ENCODE results near the gene COL4A2. TPM values are rescaled to one million over a fixed set of nuclear protein-coding genes. Genes with fewer than 3 reads are reported as not detected.

The COL4A2 gene
- polyA plus RNA-seq, 2 of the 4 experiments (the other 2 are of a cell fraction), result 46.9 to 119 TPM

DNA sequence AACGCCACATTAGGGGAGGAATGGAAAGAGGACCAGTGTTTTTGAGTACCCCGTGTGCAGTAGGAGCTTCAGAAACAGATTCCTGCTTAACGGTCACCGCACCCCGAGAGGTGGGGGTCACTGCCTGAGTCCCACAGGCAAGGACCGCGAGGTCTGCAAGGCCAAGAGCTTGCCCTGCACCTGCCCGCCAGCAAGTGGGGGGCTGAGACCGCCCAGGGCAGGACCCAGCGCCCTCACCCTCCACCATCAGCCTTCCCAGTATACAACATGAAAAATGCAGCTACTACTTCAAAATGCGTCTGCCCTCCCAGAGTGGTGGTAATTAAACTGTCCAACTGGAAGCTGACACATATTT is 45.0 kb upstream of the COL4A2 start:
- FAIRE-seq, result no peak
- H3K27ac ChIP-seq, result peak overlapping the region in 1 of 2 experiments; percentile 64; a peak in 2 of 6 replicates
- ChIA-PET POLR2A (no interaction called here), CTCF (interaction anchor here (0.8 to 1.8 kb wide), 5 partner anchors 9 to 150 kb away, joined by 3 to 4 read pairs (median 3); no protein-coding TSS in a partner anchor)
- no peak overlapping the region for H3K4me2 ChIP-seq
- no peak overlapping the region for H3K4me3 ChIP-seq
- no peak for ATAC-seq
- no peak for TF ChIP-seq EP300 (IDR thresholded peaks at IDR 0.05)
- no peak for TF ChIP-seq CBX8 (IDR thresholded peaks at IDR 0.05)
- TF ChIP-seq RCOR1 (IDR thresholded peaks at IDR 0.05; ENCODE audit: low read depth, low read length), result no peak
- TF ChIP-seq BHLHE40 (IDR thresholded peaks at IDR 0.05; ENCODE audit: low read depth, low read length), result no peak
- TF ChIP-seq, protein P1, sequence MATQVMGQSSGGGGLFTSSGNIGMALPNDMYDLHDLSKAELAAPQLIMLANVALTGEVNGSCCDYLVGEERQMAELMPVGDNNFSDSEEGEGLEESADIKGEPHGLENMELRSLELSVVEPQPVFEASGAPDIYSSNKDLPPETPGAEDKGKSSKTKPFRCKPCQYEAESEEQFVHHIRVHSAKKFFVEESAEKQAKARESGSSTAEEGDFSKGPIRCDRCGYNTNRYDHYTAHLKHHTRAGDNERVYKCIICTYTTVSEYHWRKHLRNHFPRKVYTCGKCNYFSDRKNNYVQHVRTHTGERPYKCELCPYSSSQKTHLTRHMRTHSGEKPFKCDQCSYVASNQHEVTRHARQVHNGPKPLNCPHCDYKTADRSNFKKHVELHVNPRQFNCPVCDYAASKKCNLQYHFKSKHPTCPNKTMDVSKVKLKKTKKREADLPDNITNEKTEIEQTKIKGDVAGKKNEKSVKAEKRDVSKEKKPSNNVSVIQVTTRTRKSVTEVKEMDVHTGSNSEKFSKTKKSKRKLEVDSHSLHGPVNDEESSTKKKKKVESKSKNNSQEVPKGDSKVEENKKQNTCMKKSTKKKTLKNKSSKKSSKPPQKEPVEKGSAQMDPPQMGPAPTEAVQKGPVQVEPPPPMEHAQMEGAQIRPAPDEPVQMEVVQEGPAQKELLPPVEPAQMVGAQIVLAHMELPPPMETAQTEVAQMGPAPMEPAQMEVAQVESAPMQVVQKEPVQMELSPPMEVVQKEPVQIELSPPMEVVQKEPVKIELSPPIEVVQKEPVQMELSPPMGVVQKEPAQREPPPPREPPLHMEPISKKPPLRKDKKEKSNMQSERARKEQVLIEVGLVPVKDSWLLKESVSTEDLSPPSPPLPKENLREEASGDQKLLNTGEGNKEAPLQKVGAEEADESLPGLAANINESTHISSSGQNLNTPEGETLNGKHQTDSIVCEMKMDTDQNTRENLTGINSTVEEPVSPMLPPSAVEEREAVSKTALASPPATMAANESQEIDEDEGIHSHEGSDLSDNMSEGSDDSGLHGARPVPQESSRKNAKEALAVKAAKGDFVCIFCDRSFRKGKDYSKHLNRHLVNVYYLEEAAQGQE (IDR thresholded peaks at IDR 0.05), result no peak
- TF ChIP-seq, protein P2, sequence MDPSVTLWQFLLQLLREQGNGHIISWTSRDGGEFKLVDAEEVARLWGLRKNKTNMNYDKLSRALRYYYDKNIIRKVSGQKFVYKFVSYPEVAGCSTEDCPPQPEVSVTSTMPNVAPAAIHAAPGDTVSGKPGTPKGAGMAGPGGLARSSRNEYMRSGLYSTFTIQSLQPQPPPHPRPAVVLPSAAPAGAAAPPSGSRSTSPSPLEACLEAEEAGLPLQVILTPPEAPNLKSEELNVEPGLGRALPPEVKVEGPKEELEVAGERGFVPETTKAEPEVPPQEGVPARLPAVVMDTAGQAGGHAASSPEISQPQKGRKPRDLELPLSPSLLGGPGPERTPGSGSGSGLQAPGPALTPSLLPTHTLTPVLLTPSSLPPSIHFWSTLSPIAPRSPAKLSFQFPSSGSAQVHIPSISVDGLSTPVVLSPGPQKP (IDR thresholded peaks at IDR 0.05; ENCODE audit: low read depth, low read length), result no peak
- peaks cover 23% of the 10 kb centered on the region for H3K4me1 ChIP-seq
- WGBS (ENCODE audit: missing lambda C conversion rate), result 93% methylated on average over 10 of the region's 11 CpGs
- no peaks in the 10 kb centered on the region for H3K9me3 ChIP-seq
- DNase-seq (ENCODE audit: low read depth in 1 of 2, low spot score in 1 of 2), result no peak

DNA sequence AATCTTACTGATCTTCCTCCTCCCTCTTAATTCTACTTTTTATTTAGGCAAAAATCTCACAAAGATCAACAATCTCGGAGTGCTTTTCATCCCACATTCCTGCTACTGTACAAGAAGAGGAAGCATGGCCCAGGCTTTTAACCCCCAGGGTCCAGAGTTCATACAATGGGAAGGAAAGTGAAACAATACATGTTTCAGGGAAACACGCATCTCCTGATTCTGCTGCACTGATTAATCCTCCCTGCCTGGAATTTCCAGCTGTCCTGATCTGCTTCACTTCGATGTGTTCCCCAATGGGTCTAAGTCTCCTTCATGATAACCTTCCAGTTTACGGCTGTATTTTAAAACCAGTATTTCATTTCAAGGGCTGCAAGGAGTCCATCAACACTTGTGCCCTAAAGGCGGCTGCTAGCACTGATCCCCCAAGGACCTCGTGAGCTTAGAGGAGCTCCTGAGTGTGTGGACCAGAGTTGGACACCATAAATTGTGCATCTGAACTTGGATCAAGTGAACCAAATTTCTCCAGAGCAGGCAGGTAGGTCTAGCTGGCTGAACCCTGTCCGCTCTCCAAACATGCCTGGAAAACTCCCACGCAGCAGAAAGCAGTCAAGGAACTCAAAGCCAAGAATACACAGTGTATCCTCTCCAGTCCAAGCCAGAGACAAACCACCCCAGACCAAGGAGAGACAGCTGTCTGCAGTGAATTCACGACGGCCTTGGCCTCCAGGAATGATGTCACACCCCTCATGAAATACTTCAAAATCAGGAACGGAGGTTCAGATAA is 44.4 kb upstream of the COL4A2 start:
- Histone ChIP-seq H3K4me2 (no peak overlapping the region), H3K4me3 (no peak overlapping the region), H3K9me3 (no peaks in the 10 kb centered on the region), H3K4me1 (peaks cover 23% of the 10 kb centered on the region), H3K27ac (no peak overlapping the region; a peak in 1 of 6 replicates)
- CTCF ChIA-PET, result interaction anchor here (0.7 to 1.8 kb wide), 6 partner anchors 8 to 149 kb away, joined by 3 to 4 read pairs (median 3); no protein-coding TSS in a partner anchor
- 85% methylated on average over 11 of the region's 11 CpGs for WGBS (ENCODE audit: missing lambda C conversion rate)
- POLR2A ChIA-PET, result no interaction called here
- DNase-seq (ENCODE audit: low read depth in 1 of 2, low spot score in 1 of 2) (no peak), FAIRE-seq (no peak), ATAC-seq (no peak)
- TF ChIP-seq, protein P3, sequence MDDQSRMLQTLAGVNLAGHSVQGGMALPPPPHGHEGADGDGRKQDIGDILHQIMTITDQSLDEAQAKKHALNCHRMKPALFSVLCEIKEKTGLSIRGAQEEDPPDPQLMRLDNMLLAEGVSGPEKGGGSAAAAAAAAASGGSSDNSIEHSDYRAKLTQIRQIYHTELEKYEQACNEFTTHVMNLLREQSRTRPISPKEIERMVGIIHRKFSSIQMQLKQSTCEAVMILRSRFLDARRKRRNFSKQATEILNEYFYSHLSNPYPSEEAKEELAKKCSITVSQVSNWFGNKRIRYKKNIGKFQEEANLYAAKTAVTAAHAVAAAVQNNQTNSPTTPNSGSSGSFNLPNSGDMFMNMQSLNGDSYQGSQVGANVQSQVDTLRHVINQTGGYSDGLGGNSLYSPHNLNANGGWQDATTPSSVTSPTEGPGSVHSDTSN (IDR thresholded peaks at IDR 0.05), result no peak
- TF ChIP-seq CHD4 (IDR thresholded peaks at IDR 0.05; ENCODE audit: borderline replicate concordance), result no peak
- TF ChIP-seq MYC (IDR thresholded peaks at IDR 0.05; ENCODE audit: borderline replicate concordance, low read length), result no peak
- TF ChIP-seq, protein P4, sequence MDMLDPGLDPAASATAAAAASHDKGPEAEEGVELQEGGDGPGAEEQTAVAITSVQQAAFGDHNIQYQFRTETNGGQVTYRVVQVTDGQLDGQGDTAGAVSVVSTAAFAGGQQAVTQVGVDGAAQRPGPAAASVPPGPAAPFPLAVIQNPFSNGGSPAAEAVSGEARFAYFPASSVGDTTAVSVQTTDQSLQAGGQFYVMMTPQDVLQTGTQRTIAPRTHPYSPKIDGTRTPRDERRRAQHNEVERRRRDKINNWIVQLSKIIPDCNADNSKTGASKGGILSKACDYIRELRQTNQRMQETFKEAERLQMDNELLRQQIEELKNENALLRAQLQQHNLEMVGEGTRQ (IDR thresholded peaks at IDR 0.05), result no peak
- no peak for TF ChIP-seq HEYL (CRISPR knock-in tag; IDR thresholded peaks at IDR 0.05)
- no peak for TF ChIP-seq ZC3H11A (IDR thresholded peaks at IDR 0.05)
- TF ChIP-seq FOXS1 (CRISPR knock-in tag; IDR thresholded peaks at IDR 0.05), result no peak

DNA sequence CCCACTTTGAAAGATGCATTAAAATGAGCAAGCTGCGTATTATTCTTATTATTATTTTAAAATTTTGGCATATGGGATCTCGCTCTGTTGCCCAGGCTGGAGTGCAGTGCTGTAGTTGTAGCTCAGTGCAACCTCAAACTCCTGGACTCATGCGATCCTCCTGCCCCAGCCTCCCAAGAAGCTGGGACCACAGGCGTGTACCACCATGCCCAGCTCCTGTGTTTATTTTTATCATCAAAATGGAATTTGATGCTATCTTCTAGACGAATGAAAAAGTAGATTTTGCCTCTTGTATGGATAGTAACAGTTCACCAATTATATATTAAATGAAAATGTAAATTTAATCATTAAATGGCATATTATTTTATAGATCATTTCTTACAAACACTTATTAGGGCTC is 43.7 kb upstream of the COL4A2 start:
- 80% methylated on average over 5 of the region's 5 CpGs for WGBS (ENCODE audit: missing lambda C conversion rate)

More for the DNA sequence above, 43.7 kb upstream of the COL4A2 start:
- Histone ChIP-seq H3K4me3 (no peak overlapping the region), H3K9me3 (no peaks in the 10 kb centered on the region), H3K4me2 (no peak overlapping the region), H3K27ac (no peak overlapping the region), H3K4me1 (peaks cover 23% of the 10 kb centered on the region)
- FAIRE-seq (no peak), DNase-seq (ENCODE audit: low read depth in 1 of 2, low spot score in 1 of 2) (no peak), ATAC-seq (no peak)
- POLR2A ChIA-PET, result no interaction called here
- CTCF ChIA-PET, result interaction anchor here (0.7 to 1.8 kb wide), 3 partner anchors 16 to 149 kb away, joined by 3 to 4 read pairs (median 4); no protein-coding TSS in a partner anchor
- TF ChIP-seq POLR2A (IDR thresholded peaks at IDR 0.05; ENCODE audit: low read length) (no peak), FOSL2 (IDR thresholded peaks at IDR 0.05) (no peak), FOSL2 (CRISPR knock-in tag; IDR thresholded peaks at IDR 0.05) (no peak), EHMT2 (IDR thresholded peaks at IDR 0.05; ENCODE audit: low read depth) (no peak), HOXB5 (CRISPR knock-in tag; IDR thresholded peaks at IDR 0.05) (no peak), CEBPB (IDR thresholded peaks at IDR 0.05) (no peak), KDM5A (IDR thresholded peaks at IDR 0.05) (no peak), SMC3 (IDR thresholded peaks at IDR 0.05) (no peak)
- TF ChIP-seq, protein P4 (IDR thresholded peaks at IDR 0.05), result no peak
- TF ChIP-seq, protein P2 (IDR thresholded peaks at IDR 0.05; ENCODE audit: low read depth, low read length), result no peak
